Body of pancreas (tissue), 4 donors: Measurements from ENCODE around the gene MKNK2. TPM values are rescaled to one million over a fixed set of nuclear protein-coding genes. Genes with fewer than 3 reads are reported as not detected.
A peak's percentile ranks its signal among the peaks of the same experiment; 100 is the strongest.
"Not testable (repeated sequence)": the region's sequence is repeated elsewhere in the genome, so short reads cannot be mapped to it uniquely, and the experiment has no call there.

Source experiments
- ATAC-seq: fragments of 150-250 bp; one replicate; pipeline ENCODE4 v1.9.1; 2016
- DNase-seq, 4 donors: peaks; one replicate each; pipeline ENCODE4 v3.0.0-alpha.2; 2019
- H3K27ac ChIP-seq, 4 donors: fragments of 200-600 bp; sonication (generic); 1 replicate in 3 of 4; 2 replicates in 1 of 4; pipeline versions ENCODE4 v1.5.1 to v1.6.1; 2016 to 2019; ENCODE audit warnings: mild to moderate bottlenecking in 1 of 4, mixed read lengths in 1 of 4, moderate library complexity in 1 of 4
- H3K27me3 ChIP-seq, 2 donors: fragments of 200-600 bp; sonication (generic); one replicate each; pipeline ENCODE4 v1.6.0; 2016; ENCODE audit warnings: mild to moderate bottlenecking in 1 of 2
- H3K36me3 ChIP-seq, 2 donors: fragments of 200-600 bp; sonication (generic); replicated peaks in 1 of 2; 2 replicates each; pipeline ENCODE4 v1.5.1; 2016; ENCODE audit warnings: low read depth in 2 of 2; ENCODE audit not compliant: insufficient read depth in 1 of 2
- H3K4me1 ChIP-seq: fragments of 200-600 bp; sonication (generic); one replicate; pipeline ENCODE4 v1.6.0; 2016
- H3K4me3 ChIP-seq, 2 donors: fragments of 200-600 bp; sonication (generic); 1 replicate in 1 of 2; 2 replicates in 1 of 2; pipeline ENCODE4 v1.5.1; 2016 to 2019
- H3K9me3 ChIP-seq, 3 donors: fragments of 200-600 bp; sonication (generic); 1 replicate in 2 of 3; 2 replicates in 1 of 3; pipeline ENCODE4 v1.5.1; 2016
- POLR2A ChIP-seq, 3 donors: fragments of 450-650 bp; IDR thresholded peaks; one replicate each; pipeline ENCODE4 v1.6.1; 2016; ENCODE audit warnings: antibody characterized with exemption in 3 of 3, mild to moderate bottlenecking in 2 of 3
- WGBS, 2 donors: methylation state at CpG; one replicate each; pipeline ENCODE4 v1.1.5; 2017; 5-methylcytosine and 5-hydroxymethylcytosine counted together
- intact Hi-C: fragments of 100-400 bp; cut with DNase I; formaldehyde crosslinking; loops from one replicate; pipeline ENCODE4 v1.15.1; 2023
- total RNA-seq, 2 donors: library from RNA; depleted of rRNA; stranded (reverse); fragments of >200 nt; gene quantifications; one replicate each; pipeline ENCODE4 v1.1.0, GENCODE V29; 2016
- TF ChIP-seq, protein P1 (sequence below), 7 experiments: fragments of 450-650 bp in 4 of 7; fragments of 200-600 bp in 3 of 7; sonication (generic) in 3 of 7; IDR thresholded peaks; one replicate each; pipeline ENCODE4 v1.5.1; 2016 to 2019; ENCODE audit warnings: antibody characterized with exemption in 7 of 7

MKNK2 gene
- total RNA-seq, 2 donors from 2014 or later, result 180 to 273 TPM

DNA sequence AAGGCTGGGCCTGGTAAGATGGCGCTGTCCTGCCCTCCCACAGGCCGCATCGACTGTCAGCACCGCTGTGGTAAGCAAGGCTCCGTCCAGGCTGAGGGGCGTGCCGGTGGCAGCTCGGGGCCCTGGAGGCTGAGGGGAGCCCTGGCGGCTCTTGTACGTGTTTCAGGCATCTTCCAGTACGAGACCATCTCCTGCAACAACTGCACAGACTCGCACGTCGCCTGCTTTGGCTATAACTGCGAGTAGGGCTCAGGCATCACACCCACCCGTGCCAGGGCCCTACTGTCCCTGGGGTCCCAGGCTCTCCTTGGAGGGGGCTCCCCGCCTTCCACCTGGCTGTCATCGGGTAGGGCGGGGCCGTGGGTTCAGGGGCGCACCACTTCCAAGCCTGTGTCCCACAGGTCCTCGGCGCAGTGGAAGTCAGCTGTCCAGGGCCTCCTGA lies 46.9 kb upstream of the MKNK2 start:
- no peaks in the 10 kb centered on the region for H3K9me3 ChIP-seq
- DNase-seq (no peak), ATAC-seq (no peak)
- peaks cover 30% of the 10 kb centered on the region for H3K4me1 ChIP-seq
- H3K4me3 ChIP-seq, result no peak overlapping the region
- TF ChIP-seq, protein P1, sequence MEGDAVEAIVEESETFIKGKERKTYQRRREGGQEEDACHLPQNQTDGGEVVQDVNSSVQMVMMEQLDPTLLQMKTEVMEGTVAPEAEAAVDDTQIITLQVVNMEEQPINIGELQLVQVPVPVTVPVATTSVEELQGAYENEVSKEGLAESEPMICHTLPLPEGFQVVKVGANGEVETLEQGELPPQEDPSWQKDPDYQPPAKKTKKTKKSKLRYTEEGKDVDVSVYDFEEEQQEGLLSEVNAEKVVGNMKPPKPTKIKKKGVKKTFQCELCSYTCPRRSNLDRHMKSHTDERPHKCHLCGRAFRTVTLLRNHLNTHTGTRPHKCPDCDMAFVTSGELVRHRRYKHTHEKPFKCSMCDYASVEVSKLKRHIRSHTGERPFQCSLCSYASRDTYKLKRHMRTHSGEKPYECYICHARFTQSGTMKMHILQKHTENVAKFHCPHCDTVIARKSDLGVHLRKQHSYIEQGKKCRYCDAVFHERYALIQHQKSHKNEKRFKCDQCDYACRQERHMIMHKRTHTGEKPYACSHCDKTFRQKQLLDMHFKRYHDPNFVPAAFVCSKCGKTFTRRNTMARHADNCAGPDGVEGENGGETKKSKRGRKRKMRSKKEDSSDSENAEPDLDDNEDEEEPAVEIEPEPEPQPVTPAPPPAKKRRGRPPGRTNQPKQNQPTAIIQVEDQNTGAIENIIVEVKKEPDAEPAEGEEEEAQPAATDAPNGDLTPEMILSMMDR (IDR thresholded peaks at IDR 0.05), result no peak
- no peak for TF ChIP-seq POLR2A (IDR thresholded peaks at IDR 0.05)
- peaks cover 5 to 14% of the 10 kb centered on the region in 2 donors for H3K36me3 ChIP-seq
- 74 to 96% methylated on average over 4 to 23 of the region's 23 CpGs for WGBS, 2 donors
- no peaks in the 10 kb centered on the region for H3K27me3 ChIP-seq
- intact Hi-C loops, result no loop called here
- H3K27ac ChIP-seq, result peak overlapping the region; percentile 78 to 99 (median 87)

DNA sequence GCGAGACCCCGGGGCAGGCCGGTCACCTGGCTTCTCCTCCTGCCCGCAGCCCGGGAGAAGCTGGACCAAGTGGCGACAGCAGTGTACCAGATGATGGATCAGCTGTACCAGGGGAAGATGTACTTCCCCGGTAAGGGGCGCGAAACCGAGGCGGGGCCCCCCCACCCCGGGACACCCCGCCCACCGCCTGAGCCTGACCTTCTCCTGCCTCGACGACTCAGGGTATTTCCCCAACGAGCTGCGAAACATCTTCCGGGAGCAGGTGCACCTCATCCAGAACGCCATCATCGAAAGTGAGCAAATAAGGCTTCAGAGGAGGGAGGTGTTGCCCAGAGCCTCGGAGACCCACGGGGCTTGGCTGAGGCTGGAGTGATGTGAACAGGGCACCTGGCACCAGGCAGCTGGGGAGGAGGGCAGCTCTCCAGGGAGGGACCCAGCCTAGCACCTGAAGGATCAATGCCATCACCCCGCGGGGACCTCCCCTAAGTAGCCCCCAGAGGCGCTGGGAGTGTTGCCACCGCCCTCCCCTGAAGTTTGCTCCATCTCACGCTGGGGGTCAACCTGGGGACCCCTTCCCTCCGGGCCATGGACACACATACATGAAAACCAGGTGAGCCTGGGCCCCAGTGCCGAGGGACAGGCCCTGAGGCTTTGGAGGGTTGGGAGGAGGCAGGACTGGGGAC lies 46.3 kb upstream of the MKNK2 start:
- Histone ChIP-seq H3K4me1 (peaks cover 30% of the 10 kb centered on the region), H3K36me3 (peaks cover 5 to 14% of the 10 kb centered on the region in 2 donors), H3K27ac (peak overlapping the region; percentile 78 to 99 (median 87)), H3K27me3 (no peaks in the 10 kb centered on the region), H3K9me3 (no peaks in the 10 kb centered on the region), H3K4me3 (no peak overlapping the region)
- ATAC-seq (peak; percentile 7), DNase-seq (peak; percentile 61 to 81 (median 80))
- WGBS, 2 donors, result 3 to 8% methylated on average over 6 to 30 of the region's 30 CpGs
- intact Hi-C loops, result no loop called here
- TF ChIP-seq POLR2A (IDR thresholded peaks at IDR 0.05), result peak in 1 of 3 donors; percentile 5
- TF ChIP-seq, protein P1 (IDR thresholded peaks at IDR 0.05), result no peak

DNA sequence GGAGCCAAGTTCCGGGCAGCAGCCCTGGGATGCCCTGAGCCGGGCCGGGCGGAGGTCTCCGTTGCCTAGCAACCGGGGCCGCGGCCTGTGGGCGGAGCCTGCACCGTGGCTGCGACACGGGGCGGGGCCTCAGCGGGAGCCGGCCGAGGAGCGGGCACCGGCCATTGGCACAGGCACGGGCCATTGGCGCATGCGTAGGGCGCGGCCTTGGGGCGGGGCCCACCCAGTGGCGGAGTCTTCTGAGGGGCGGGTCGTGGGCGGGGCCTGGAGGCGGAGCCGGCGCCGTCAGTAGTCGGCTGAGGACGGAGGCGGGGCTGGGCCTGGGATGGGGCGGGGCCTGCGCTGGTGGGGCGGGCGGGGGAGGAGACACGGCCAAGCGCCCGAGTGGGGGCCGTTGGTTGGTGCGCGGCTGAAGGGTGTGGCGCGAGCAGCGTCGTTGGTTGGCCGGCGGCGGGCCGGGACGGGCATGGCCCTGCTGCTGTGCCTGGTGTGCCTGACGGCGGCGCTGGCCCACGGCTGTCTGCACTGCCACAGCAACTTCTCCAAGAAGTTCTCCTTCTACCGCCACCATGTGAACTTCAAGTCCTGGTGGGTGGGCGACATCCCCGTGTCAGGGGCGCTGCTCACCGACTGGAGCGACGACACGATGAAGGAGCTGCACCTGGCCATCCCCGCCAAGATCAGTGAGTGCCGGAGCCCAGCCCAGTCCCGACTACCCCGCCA lies 45.6 kb upstream of the MKNK2 start, which contains the start of gene IZUMO4:
TSS of gene IZUMO4 (plus strand) at position 436 of the 723 bp plus-strand sequence. CDS start at position 467, 31 bp downstream.
- DNase-seq (peak; percentile 98 to 100 (median 100)), ATAC-seq (peak; percentile 88)
- H3K9me3 ChIP-seq, result no peaks in the 10 kb centered on the region
- intact Hi-C loops, result no loop called here
- H3K27ac ChIP-seq, result peak within 1 kb of the TSS; percentile 80 to 99 (median 92)
- H3K4me1 ChIP-seq, result peaks cover 30% of the 10 kb centered on the region
- no peaks in the 10 kb centered on the region for H3K27me3 ChIP-seq
- TF ChIP-seq, protein P1 (IDR thresholded peaks at IDR 0.05), result peak in 5 of 7 experiments; percentile 22 to 57 (median 52)
- peak; percentile 48 to 76 (median 69) for TF ChIP-seq POLR2A (IDR thresholded peaks at IDR 0.05)
- 0% methylated on average over 51 of the region's 70 CpGs; no CpG with 5 or more reads in 1 of the 2 donors for WGBS, 2 donors
- peak within 1 kb of the TSS; percentile 47 to 67 for H3K4me3 ChIP-seq
- H3K36me3 ChIP-seq, result peaks cover 4 to 9% of the 10 kb centered on the region in 2 donors

DNA sequence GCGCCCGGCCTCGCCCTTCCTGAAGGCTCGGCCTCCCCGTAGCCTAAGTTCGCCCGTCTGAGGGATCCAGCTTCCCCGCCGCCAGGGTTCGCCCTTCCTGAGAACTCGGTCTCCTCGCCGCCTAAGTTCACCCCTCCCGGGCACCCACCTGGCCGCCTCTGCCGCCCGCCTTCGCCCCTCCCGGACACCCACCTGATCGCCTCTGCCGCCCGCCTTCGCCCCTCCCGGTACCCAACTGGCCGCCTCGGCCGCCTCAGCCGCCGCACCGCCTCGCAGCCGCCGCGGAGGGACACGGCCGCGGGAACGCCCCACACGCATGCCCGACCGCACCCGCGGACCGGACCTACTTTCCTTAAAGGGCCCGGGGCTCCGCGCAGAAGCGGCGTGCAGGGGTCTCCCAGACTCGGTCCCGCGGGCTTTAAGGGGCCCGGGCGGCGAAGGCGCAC lies 45.0 kb upstream of the MKNK2 start, which contains the start of gene MOB3A:
TSS of gene MOB3A (minus strand) at position 293 of the 446 bp plus-strand sequence. CDS start 17,766 bp downstream, outside the sequence.
- Histone ChIP-seq H3K4me3 (peak within 1 kb of the TSS; percentile 47 to 67), H3K36me3 (peaks cover 0 to 9% of the 10 kb centered on the region in 2 donors), H3K27ac (peak within 1 kb of the TSS; percentile 80 to 99 (median 92)), H3K9me3 (no peaks in the 10 kb centered on the region), H3K27me3 (no peaks in the 10 kb centered on the region), H3K4me1 (peaks cover 30% of the 10 kb centered on the region)
- intact Hi-C loops, result no loop called here
- peak; percentile 89 to 93 (median 90) for DNase-seq
- WGBS, 2 donors, result 1 to 5% methylated on average over 4 to 54 of the region's 56 CpGs
- TF ChIP-seq, protein P1 (IDR thresholded peaks at IDR 0.05), result peak in 6 of 7 experiments; percentile 19 to 81 (median 60)
- peak; percentile 54 to 84 (median 76) for TF ChIP-seq POLR2A (IDR thresholded peaks at IDR 0.05)
- peak; percentile 76 for ATAC-seq

DNA sequence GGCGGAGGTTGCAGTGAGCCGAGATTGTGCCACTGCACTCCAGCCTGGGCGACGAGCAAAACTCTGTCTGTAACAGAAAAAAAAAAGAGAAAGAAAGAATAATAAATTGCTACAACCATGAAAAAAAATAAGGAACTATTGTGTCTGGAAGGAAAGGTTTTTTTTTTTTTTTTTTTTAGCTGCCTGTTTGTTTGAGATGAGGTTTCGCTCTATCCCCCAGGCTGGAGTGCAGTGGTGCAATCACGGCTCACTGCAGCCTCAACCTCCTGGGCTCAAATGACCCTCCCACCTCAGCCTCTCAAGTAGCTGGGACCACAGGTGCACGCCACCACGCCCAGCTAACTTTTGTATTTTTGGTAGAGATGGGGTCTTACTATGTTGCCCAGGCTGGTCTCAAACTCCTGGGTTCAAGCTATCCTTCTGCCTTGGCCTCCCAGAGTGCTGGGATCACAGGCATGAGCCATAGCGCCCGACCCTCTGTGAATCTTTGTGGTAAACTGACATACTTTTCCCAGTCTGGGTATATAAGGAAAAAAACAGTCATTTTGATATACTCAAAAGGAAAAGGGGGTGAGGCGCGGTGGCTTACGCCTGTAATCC lies 41.0 kb upstream of the MKNK2 start:
- H3K27me3 ChIP-seq, DNase-seq, H3K36me3 ChIP-seq, H3K4me3 ChIP-seq, H3K9me3 ChIP-seq, intact Hi-C loops, ATAC-seq: not testable (repeated sequence)
- Histone ChIP-seq H3K4me1 (peaks cover 26% of the 10 kb centered on the region), H3K27ac (peak overlapping the region in 2 of 4 donors; percentile 46 to 69)
- 86 to 89% methylated on average over 9 to 13 of the region's 13 CpGs for WGBS, 2 donors
